H1 (cell line): ENCODE results near the gene OBI1. TPM values are rescaled to one million over a fixed set of nuclear protein-coding genes. Genes with fewer than 3 reads are reported as not detected.

ENCODE experiments used
- CTCF ChIA-PET: fragments of 300-600 bp; sonication (Branson Sonifier 250); formaldehyde crosslinking; loops from one replicate; lab custom pipeline; 2021; ENCODE audit not compliant: partially characterized antibody; lab: Charles Lee
- POLR2A ChIA-PET: fragments of 300-600 bp; sonication (Branson Sonifier 250); formaldehyde crosslinking; loops from one replicate; lab custom pipeline; 2021; ENCODE audit warnings: inconsistent platforms; ENCODE audit not compliant: partially characterized antibody; lab: Charles Lee
- DNase-seq, 2 experiments: peaks; one replicate each; pipeline versions ENCODE4 v3.0.0 to v3.0.0-alpha.2; 2010 to 2022; ENCODE audit warnings: low spot score in 2 of 2, low read depth in 1 of 2, mixed read lengths in 1 of 2
- FAIRE-seq: peaks from 2 replicates; lab custom pipeline; 2011; peaks lifted over from hg19 to GRCh38; lab: Jason Lieb, UNC
- H2AFZ ChIP-seq: 2 replicates; pipeline ENCODE4 v1.8.1; 2012; ENCODE audit warnings: low read length, inconsistent platforms
- H2AK5ac ChIP-seq: 2 replicates; pipeline ENCODE4 v1.6.1; 2013; ENCODE audit warnings: low read depth, low read length
- H2BK120ac ChIP-seq: replicated peaks from 2 replicates; pipeline ENCODE3; 2013; ENCODE audit warnings: low read depth, low read length, inconsistent platforms
- H2BK12ac ChIP-seq: 2 replicates; pipeline ENCODE4 v1.6.1; 2013; ENCODE audit warnings: low read depth, low read length
- H2BK15ac ChIP-seq: 2 replicates; pipeline ENCODE4 v1.6.1; 2013; ENCODE audit warnings: low read length
- H2BK20ac ChIP-seq: 2 replicates; pipeline ENCODE4 v1.6.1; 2013; ENCODE audit warnings: low read length
- H2BK5ac ChIP-seq: 2 replicates; pipeline ENCODE4 v1.6.1; 2013; ENCODE audit warnings: low read depth, low read length
- H3K14ac ChIP-seq: 2 replicates; pipeline ENCODE4 v1.6.1; 2013; ENCODE audit warnings: inconsistent platforms; ENCODE audit not compliant: insufficient read length
- H3K18ac ChIP-seq: 2 replicates; pipeline ENCODE4 v1.6.1; 2013; ENCODE audit warnings: low read length; ENCODE audit errors: extremely low read depth
- H3K23ac ChIP-seq: 2 replicates; pipeline ENCODE4 v1.6.1; 2013; ENCODE audit warnings: inconsistent platforms; ENCODE audit not compliant: insufficient read length
- H3K23me2 ChIP-seq: 2 replicates; pipeline ENCODE4 v1.6.1; 2013; ENCODE audit warnings: low read depth, low read length
- H3K27ac ChIP-seq: 2 replicates; pipeline ENCODE4 v1.6.1; 2011; ENCODE audit warnings: low read depth, low read length, inconsistent platforms
- H3K27me3 ChIP-seq, 4 experiments: replicated peaks in 1 of 4; 1 replicate in 1 of 4; 2 replicates in 3 of 4; pipeline versions ENCODE4 v1.6.1 to v1.8.1; 2011 to 2013; ENCODE audit warnings: low read length in 3 of 4, mild to moderate bottlenecking in 3 of 4, inconsistent platforms in 2 of 4, mixed read lengths in 2 of 4, moderate library complexity in 1 of 4; ENCODE audit not compliant: control insufficient read depth in 3 of 4, insufficient read depth in 3 of 4; ENCODE audit errors: extremely low read depth in 1 of 4
- H3K36me3 ChIP-seq, 4 experiments: 2 replicates each; pipeline versions ENCODE4 v1.6.1 to v1.8.1; 2011 to 2013; ENCODE audit warnings: mild to moderate bottlenecking in 4 of 4, low read length in 3 of 4, moderate library complexity in 2 of 4, control low read depth in 1 of 4, inconsistent platforms in 1 of 4; ENCODE audit not compliant: insufficient read depth in 4 of 4, control insufficient read depth in 2 of 4
- H3K4ac ChIP-seq: replicated peaks from 2 replicates; pipeline ENCODE3; 2013; ENCODE audit warnings: low read length, low read depth, mixed read lengths, inconsistent platforms; ENCODE audit not compliant: insufficient read length
- H3K4me1 ChIP-seq, 4 experiments: replicated peaks in 1 of 4; 1 replicate in 1 of 4; 2 replicates in 3 of 4; pipeline versions ENCODE4 v1.6.1 to v1.8.1; 2011 to 2013; ENCODE audit warnings: low read length in 3 of 4, inconsistent platforms in 2 of 4, mixed read lengths in 1 of 4; ENCODE audit not compliant: insufficient read depth in 4 of 4, control insufficient read depth in 3 of 4
- H3K4me2 ChIP-seq, 2 experiments: 2 replicates each; pipeline versions ENCODE4 v1.6.1 to v1.8.1; 2011 to 2013; ENCODE audit warnings: low read depth in 2 of 2, low read length in 2 of 2, control low read depth in 1 of 2, inconsistent platforms in 1 of 2, mild to moderate bottlenecking in 1 of 2; ENCODE audit not compliant: insufficient read depth in 1 of 2
- H3K4me3 ChIP-seq, 4 experiments: fragments of 200-600, 300-600 bp in 1 of 4; sonication (generic), shearing (Covaris generic), sonication (Bioruptor Twin) in 1 of 4; 2 replicates each; pipeline versions ENCODE4 v1.5.1 to v1.8.1; 2011 to 2016; ENCODE audit warnings: low read length in 4 of 4, low read depth in 3 of 4, control low read depth in 2 of 4, inconsistent platforms in 2 of 4, mild to moderate bottlenecking in 2 of 4, mixed read lengths in 1 of 4, moderate library complexity in 1 of 4; ENCODE audit not compliant: insufficient read depth in 2 of 4; ENCODE audit errors: extremely low read depth in 1 of 4
- H3K56ac ChIP-seq: replicated peaks from 2 replicates; pipeline ENCODE3; 2013; ENCODE audit warnings: low read depth, mild to moderate bottlenecking, mixed read lengths, low read length, inconsistent platforms; ENCODE audit not compliant: insufficient read length
- H3K79me1 ChIP-seq: 2 replicates; pipeline ENCODE4 v1.6.1; 2013; ENCODE audit warnings: low read depth, low read length, control low read depth
- H3K79me2 ChIP-seq, 2 experiments: 2 replicates each; pipeline versions ENCODE4 v1.6.1 to v1.8.1; 2012 to 2013; ENCODE audit warnings: low read length in 2 of 2, mild to moderate bottlenecking in 2 of 2, inconsistent platforms in 1 of 2; ENCODE audit not compliant: insufficient read depth in 2 of 2, control insufficient read depth in 1 of 2
- H3K9ac ChIP-seq, 4 experiments: replicated peaks in 1 of 4; 1 replicate in 1 of 4; 2 replicates in 3 of 4; pipeline versions ENCODE4 v1.6.1 to v1.8.1; 2011 to 2013; ENCODE audit warnings: low read depth in 3 of 4, low read length in 3 of 4, control low read depth in 2 of 4, mild to moderate bottlenecking in 2 of 4, moderate library complexity in 2 of 4, inconsistent platforms in 1 of 4; ENCODE audit errors: extremely low read depth in 1 of 4
- H3K9me3 ChIP-seq, 2 experiments: 2 replicates each; pipeline versions ENCODE4 v1.6.1 to v1.8.1; 2012 to 2013; ENCODE audit warnings: mild to moderate bottlenecking in 2 of 2, moderate library complexity in 2 of 2, control low read depth in 1 of 2, inconsistent platforms in 1 of 2, low read depth in 1 of 2, low read length in 1 of 2, mixed read lengths in 1 of 2; ENCODE audit not compliant: insufficient read depth in 2 of 2
- H4K20me1 ChIP-seq, 2 experiments: replicated peaks in 1 of 2; 2 replicates each; pipeline versions ENCODE3 to v1.8.1; 2011 to 2013; ENCODE audit warnings: inconsistent platforms in 2 of 2, low read length in 2 of 2, mild to moderate bottlenecking in 1 of 2; ENCODE audit not compliant: insufficient read depth in 2 of 2, control insufficient read depth in 1 of 2
- H4K5ac ChIP-seq: 2 replicates; pipeline ENCODE4 v1.6.1; 2013; ENCODE audit warnings: low read length, low read depth, mixed read lengths, inconsistent platforms; ENCODE audit not compliant: insufficient read length
- H4K8ac ChIP-seq: 2 replicates; pipeline ENCODE4 v1.8.0; 2013; ENCODE audit warnings: mild to moderate bottlenecking, moderate library complexity, low read length, inconsistent platforms; ENCODE audit not compliant: insufficient read depth; ENCODE audit errors: extremely low read depth
- H4K91ac ChIP-seq: replicated peaks from 2 replicates; pipeline ENCODE3; 2013; ENCODE audit warnings: low read length, mixed read lengths, inconsistent platforms; ENCODE audit not compliant: insufficient read length
- BACH1 ChIP-seq: IDR thresholded peaks from 2 replicates; pipeline ENCODE4 v1.6.1; 2012; ENCODE audit warnings: low read length, improper control_type of control experiment
- CTBP2 ChIP-seq: IDR thresholded peaks from 2 replicates; pipeline ENCODE4 v1.7.0; 2011; ENCODE audit warnings: borderline replicate concordance, mild to moderate bottlenecking, moderate library complexity, mixed read lengths, low read length; ENCODE audit not compliant: insufficient read depth, insufficient read length
- KDM4A ChIP-seq: IDR thresholded peaks from one replicate; pipeline ENCODE4 v1.7.1; 2012; ENCODE audit warnings: low read depth, mild to moderate bottlenecking, moderate library complexity, low read length, inconsistent platforms; ENCODE audit not compliant: severe bottlenecking
- SIRT6 ChIP-seq: IDR thresholded peaks from one replicate; pipeline ENCODE4 v1.7.1; 2012; ENCODE audit warnings: low read length, inconsistent platforms
- WGBS, 2 experiments: shearing (Covaris generic) in 1 of 2; methylation state at CpG; one replicate each; pipeline versions ENCODE4 v1.1.6 to v1.1.7; 2013 to 2015; ENCODE audit warnings: low lambda C conversion rate in 2 of 2, mixed read lengths in 2 of 2, inconsistent platforms in 1 of 2, low coverage in 1 of 2, missing lambda C conversion rate in 1 of 2; ENCODE audit not compliant: insufficient replicate concordance in 2 of 2, insufficient coverage in 1 of 2, insufficient read length in 1 of 2; ENCODE audit errors: extremely low coverage in 1 of 2, missing lambda C conversion rate in 1 of 2; 5-methylcytosine and 5-hydroxymethylcytosine counted together
- polyA plus RNA-seq, 7 experiments: library from polyadenylated mRNA; depleted of rRNA in 3 of 7; stranded (reverse) in 5 of 7; unstranded in 2 of 7; fragments of >200 nt in 5 of 7; fragments of 200-250 nt in 2 of 7; gene quantifications; 1 replicate in 5 of 7; 2 replicates in 1 of 7; 4 replicates in 1 of 7; pipeline versions ENCODE4 v1.2.1 to v1.2.3, GENCODE V29; 2011 to 2013; ENCODE audit warnings: missing spikeins in 2 of 7, mixed read lengths in 2 of 7
- total RNA-seq: library from RNA; stranded (reverse); fragmentation: NEBNext Ultra II Directional; extraction: Animal tissue kit (Norgen Biotek cat#: 25700); gene quantifications from 2 replicates; pipeline ENCODE4 v1.2.1, GENCODE V29; 2021
- TF ChIP-seq, protein P1 (sequence below): IDR thresholded peaks from 2 replicates; pipeline ENCODE4 v1.6.1; 2011; ENCODE audit warnings: low read length, improper control_type of control experiment

OBI1 gene
- total and polyA plus RNA-seq, 2 of the 8 experiments (the other 6 are each of a cell fraction or from before 2014, with no cell fraction given): 7.1 to 14.3 TPM

DNA sequence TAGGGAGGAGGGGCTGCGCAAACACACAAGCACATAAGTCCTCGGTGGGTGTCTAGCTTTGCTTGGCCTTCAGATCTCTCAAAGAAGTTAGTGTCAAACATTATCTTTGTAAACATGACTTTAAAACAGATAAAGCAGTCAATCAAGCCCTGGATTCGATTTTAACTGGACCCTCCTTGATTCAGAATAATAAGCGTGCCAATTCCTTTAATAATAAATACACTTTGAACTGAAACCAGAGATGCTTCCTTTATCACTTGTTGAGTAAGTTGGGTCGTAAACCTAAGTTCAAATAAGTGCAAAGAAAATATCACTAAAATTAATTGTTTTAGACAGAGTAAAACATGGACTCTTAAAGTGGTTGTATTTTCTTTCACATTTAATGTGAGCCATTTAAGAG, 86.5 kb downstream of the OBI1 start:
- Histone ChIP-seq H3K9me3 (no peaks in the 10 kb centered on the region), H3K18ac (no peak overlapping the region), H2BK20ac (no peak overlapping the region), H3K36me3 (no peaks in the 10 kb centered on the region), H3K56ac (no peak overlapping the region), H4K20me1 (no peaks in the 10 kb centered on the region), H3K23ac (no peak overlapping the region), H4K5ac (no peak overlapping the region), H3K27ac (no peak overlapping the region), H2AK5ac (no peak overlapping the region), H3K14ac (no peak overlapping the region), H3K27me3 (no peaks in the 10 kb centered on the region), H3K9ac (no peak overlapping the region), H3K79me1 (no peaks in the 10 kb centered on the region), H3K4me1 (no peaks in the 10 kb centered on the region), H3K4me3 (no peak overlapping the region), H3K79me2 (no peaks in the 10 kb centered on the region), H2BK120ac (no peak overlapping the region), H3K4ac (no peak overlapping the region), H3K4me2 (no peak overlapping the region), H2BK15ac (no peak overlapping the region), H2BK12ac (no peak overlapping the region), H2AFZ (no peak overlapping the region), H4K8ac (no peak overlapping the region), H4K91ac (no peak overlapping the region), H2BK5ac (no peak overlapping the region), H3K23me2 (no peaks in the 10 kb centered on the region; the same call in 1 of the 2 replicates)
- ChIA-PET POLR2A (no interaction called here), CTCF (interaction anchor here (1.6 to 1.9 kb wide), 2 partner anchors 12 to 15 kb away, joined by 5 to 7 read pairs; no protein-coding TSS in a partner anchor)
- FAIRE-seq (no peak), DNase-seq (no peak)
- WGBS, 2 experiments: 90% methylated on average over 5 of the region's 5 CpGs; no CpG with 5 or more reads in 1 of the 2 experiments
- TF ChIP-seq, protein P1, sequence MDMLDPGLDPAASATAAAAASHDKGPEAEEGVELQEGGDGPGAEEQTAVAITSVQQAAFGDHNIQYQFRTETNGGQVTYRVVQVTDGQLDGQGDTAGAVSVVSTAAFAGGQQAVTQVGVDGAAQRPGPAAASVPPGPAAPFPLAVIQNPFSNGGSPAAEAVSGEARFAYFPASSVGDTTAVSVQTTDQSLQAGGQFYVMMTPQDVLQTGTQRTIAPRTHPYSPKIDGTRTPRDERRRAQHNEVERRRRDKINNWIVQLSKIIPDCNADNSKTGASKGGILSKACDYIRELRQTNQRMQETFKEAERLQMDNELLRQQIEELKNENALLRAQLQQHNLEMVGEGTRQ: no peak
- no peak for TF ChIP-seq KDM4A
- TF ChIP-seq CTBP2: no peak
- TF ChIP-seq BACH1: no peak
- TF ChIP-seq SIRT6: no peak
